ENCODE data around the gene FRMD4A.

FRMD4A gene

DNA sequence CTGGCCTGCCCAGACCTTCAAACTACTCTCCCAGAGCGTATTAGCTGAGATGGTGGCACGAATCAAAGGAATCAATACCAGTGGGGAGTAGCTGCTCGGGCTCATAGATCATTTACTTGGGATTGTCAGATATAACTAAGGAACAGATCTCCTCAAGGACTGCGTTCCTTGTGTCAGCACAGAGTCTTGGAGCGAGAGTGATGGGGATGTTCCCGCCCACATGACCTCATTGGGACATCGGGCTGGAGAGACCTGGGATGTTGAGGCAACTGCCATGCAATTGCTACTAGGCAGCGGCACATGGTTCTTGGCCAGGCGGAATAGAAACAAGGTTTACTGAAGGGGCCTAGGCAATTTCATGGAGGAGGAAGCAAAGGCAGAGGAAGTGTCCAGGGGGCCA lies 132.6 kb downstream of the FRMD4A start:
- no peak for DNase-seq (ENCODE audit: extremely low read depth, low read depth)
- TF ChIP-seq, protein P1, sequence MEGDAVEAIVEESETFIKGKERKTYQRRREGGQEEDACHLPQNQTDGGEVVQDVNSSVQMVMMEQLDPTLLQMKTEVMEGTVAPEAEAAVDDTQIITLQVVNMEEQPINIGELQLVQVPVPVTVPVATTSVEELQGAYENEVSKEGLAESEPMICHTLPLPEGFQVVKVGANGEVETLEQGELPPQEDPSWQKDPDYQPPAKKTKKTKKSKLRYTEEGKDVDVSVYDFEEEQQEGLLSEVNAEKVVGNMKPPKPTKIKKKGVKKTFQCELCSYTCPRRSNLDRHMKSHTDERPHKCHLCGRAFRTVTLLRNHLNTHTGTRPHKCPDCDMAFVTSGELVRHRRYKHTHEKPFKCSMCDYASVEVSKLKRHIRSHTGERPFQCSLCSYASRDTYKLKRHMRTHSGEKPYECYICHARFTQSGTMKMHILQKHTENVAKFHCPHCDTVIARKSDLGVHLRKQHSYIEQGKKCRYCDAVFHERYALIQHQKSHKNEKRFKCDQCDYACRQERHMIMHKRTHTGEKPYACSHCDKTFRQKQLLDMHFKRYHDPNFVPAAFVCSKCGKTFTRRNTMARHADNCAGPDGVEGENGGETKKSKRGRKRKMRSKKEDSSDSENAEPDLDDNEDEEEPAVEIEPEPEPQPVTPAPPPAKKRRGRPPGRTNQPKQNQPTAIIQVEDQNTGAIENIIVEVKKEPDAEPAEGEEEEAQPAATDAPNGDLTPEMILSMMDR (IDR thresholded peaks at IDR 0.05; ENCODE audit: low read depth, low read length), result no peak

DNA sequence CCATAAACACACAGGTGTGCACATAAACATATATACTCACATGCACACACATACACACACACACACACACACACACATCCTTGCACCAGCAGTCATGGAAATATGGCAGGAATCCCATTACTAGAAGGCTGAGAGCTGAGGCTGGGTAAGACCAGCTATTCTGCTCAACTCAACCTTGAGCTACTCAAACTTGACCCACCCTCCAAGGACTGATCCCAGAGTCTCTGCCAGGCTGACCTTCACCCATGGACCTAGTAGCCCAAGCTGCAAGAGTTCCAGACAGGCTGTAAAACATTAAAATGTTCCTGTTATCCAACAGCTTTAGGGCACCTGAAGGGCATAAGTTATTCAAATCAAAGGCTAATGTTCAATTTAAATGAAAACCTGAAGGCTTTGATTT lies 134.6 kb downstream of the FRMD4A start:
- DNase-seq (ENCODE audit: extremely low read depth, low read depth), result no peak
- TF ChIP-seq, protein P1 (IDR thresholded peaks at IDR 0.05; ENCODE audit: low read depth, low read length), result no peak

DNA sequence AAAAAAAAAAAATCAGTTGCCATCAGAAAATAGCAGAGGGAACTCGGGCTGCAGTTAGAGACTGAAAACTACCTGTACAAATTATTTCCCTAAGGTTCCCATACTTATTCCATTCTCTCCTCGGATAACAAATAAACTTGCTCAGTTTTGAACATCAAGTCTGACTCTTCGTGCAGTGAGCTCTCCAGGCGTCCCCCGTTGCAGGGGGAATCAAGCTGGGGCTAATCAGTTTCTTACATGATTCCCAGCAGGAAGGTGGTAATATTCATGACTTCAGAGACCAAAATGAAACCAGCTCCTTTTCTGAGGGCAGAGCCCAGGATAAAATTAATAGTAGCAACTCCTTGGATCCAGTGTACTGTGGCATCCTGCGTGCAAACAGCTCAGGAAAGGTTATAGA lies 135.3 kb downstream of the FRMD4A start:
- TF ChIP-seq, protein P1 (IDR thresholded peaks at IDR 0.05; ENCODE audit: low read depth, low read length), result no peak
- DNase-seq (ENCODE audit: extremely low read depth, low read depth), result no peak

DNA sequence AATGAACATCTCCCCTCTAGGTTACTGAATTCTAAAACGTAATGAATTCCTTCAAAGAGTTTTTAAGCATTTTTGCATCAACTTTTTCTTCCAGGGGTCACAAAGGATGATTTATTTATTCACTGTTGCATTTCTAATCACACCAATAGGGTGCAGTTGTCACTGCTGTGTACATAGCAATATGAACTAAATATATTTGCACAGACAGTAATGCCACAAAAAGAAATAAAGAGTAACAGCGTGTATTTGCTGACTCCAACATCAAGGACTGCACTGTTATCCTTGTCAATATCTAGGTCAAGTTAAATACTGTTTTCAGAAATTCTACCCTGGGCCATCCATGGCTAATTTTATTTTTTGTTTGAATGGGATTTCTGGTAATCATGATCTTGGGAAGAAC lies 138.0 kb downstream of the FRMD4A start:
- no peak for DNase-seq (ENCODE audit: extremely low read depth, low read depth)
- TF ChIP-seq, protein P1 (IDR thresholded peaks at IDR 0.05; ENCODE audit: low read depth, low read length), result no peak

DNA sequence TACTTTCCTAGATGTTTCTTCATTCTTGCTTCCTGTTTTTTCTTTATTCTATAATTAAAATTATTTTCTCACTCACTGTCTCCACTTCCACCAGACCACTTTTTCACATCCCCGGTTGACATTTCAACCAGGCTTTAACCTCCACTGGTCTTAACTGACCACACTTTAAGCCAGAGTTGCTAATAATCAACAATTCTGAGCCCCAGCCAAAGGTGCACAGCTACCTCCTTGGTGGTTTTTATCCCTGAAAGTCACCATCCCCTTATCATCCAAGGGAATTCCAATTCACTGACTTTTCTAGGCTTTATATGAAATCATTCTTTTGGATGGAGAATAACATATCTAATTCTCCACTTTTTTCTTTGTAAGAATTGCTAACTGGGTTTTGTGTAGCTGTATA lies 138.9 kb downstream of the FRMD4A start:
- TF ChIP-seq, protein P1 (IDR thresholded peaks at IDR 0.05; ENCODE audit: low read depth, low read length), result no peak
- no peak for DNase-seq (ENCODE audit: extremely low read depth, low read depth)

DNA sequence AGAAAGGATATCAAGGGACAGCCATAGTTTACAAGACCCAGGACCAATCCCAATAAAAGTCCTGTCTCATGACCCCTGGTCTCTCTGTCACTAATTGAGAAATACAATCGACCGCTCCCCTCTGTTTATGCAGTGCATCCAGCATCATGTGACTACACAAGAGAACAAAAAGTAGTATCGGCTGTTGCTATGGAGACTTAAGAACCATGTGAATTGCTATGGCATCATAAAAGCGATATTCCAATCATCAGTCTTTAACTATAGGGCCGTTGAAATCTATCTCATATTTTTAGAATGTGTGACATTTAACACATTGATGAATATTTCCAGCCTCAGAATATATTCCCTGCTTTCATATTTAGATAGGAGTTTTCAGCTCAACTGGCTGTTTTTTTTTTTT lies 139.3 kb downstream of the FRMD4A start:
- no peak for DNase-seq (ENCODE audit: extremely low read depth, low read depth)
- TF ChIP-seq, protein P1 (IDR thresholded peaks at IDR 0.05; ENCODE audit: low read depth, low read length), result no peak

DNA sequence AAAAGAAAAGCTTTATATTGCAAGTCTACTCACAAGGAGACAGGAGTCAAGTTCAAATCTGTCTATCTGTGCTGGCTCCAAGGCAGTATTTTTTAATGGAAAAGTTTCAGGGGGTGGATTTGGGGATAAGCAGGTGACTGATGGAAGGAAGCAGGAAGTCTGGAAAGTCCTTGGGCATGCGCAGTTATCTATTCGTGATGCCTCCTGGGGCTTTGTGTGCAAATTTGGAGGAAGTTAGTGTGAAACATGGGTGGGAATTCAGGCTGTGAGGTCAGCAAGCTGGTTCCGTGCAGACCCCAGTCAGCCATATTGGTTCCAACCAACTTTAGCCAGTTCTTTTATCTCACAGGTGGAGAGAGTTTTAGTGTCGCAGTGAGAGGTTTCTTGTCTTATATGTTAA lies 140.0 kb downstream of the FRMD4A start:
- TF ChIP-seq, protein P1 (IDR thresholded peaks at IDR 0.05; ENCODE audit: low read depth, low read length), result no peak
- DNase-seq (ENCODE audit: extremely low read depth, low read depth), result no peak

Measured in AG09319 (cell line).